ENCODE results near the gene IPO13.

IPO13 gene

DNA sequence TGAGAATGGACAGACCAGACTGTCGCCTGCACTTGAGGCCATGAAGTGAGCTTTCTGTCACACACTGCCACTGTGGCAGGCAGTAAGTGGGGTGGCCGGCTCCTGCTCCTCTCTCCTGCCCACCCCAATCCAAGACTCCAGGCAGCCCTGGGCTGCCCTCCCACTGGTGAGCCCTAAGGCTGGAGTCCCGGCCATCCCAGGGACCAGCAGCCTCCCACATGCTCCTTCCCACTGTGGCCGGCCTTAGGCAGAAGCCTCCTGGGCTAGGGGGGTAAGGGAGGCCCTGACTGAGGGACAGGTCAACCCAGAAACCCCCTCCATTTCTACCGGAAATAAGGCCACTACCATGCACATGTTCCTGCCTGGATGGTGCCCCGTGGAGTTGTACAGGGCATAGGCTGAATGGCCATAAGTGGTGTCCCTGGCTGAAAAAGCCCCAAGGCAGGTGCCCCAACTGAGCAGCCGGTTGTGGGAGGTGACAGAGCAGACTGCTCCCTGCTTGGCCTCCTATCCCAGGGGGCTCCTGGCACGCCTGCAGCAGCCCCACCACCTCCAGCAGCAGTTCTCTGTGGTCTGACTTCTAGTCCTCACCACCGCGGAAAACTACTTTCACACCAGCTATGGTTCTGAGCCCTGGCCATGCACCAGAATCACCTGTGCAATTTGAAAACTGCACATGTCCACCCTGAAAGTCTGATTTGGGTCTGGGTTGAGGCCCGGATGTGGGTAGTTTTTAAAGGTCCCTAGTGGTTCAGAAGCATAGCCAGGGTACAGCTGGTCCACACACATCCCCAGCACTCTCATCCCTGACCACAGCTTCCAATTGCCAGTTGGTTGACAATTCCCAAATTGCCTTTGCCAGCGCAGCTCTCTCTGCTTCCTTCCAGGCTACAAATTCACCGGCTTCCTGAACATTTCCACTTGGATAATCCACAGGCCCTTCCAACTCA, 14.8 kb upstream of the IPO13 start:
- DNase-seq: no peak

DNA sequence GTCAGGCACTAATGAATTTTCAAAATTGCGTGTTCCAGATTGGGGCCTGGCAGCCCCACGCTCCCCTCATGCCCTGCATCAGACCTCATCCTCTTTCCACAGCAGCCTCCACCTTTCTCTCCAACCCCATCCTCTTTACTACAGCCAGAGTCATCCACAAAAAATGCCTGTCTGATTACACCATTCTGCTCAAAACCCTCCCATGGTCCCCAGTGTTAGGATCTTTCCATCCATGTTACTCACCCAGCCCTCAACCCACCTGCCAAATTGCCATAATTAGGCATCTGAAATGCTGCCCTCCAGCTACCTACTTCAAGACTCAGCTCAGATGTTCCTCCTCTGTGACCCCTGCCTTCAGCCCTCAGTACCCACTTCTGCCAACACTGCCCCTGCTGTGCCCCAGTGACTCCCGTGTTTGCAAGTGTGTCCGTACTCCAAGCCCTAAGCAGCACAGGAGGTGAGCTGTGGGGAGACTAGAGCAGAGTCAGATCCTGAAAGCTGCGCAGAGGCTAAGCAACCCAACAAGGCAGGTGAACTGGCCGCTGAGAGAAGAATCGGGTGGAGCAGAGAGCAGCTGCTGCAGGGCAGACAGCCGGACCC, 13.9 kb upstream of the IPO13 start:
- no peak for DNase-seq

DNA sequence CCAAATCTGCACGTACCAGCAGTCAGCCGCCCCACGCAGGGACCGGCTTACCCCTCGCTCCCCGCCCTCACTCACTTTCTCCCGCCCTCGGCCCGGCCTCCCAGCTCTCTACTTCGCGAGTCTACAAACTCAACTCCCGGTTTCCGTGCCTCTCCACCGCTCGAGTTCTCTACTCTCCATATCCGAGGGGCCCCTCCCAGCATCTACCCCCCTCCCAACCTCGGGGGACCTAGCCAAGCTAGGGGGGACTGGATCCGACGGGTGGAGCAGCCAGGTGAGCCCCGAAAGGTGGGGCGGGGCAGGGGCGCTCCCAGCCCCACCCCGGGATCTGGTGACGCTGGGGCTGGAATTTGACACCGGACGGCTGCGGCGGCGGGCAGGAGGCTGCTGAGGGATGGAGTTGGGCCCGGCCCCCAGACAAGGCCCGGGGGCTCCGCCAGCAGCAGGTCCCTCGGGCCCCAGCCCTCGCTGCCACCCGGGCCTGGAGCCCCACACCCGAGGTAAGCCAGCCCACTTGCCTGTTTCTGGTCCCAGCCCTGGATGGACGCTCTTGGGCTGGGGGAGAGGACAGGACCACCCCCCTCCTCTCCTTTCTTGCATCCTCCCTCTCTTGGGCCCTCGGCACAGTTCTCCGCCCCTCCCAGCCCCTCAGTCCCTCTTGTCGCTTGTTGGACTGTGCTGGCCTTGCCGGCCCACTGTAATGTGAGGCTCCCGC, 13.2 kb upstream of the IPO13 start, which contains the start of gene ARTN:
TSS of gene ARTN (plus strand) at position 416 of the 715 bp plus-strand sequence. CDS start 1,856 bp downstream, outside the sequence.
- DNase-seq: peak; percentile 54

DNA sequence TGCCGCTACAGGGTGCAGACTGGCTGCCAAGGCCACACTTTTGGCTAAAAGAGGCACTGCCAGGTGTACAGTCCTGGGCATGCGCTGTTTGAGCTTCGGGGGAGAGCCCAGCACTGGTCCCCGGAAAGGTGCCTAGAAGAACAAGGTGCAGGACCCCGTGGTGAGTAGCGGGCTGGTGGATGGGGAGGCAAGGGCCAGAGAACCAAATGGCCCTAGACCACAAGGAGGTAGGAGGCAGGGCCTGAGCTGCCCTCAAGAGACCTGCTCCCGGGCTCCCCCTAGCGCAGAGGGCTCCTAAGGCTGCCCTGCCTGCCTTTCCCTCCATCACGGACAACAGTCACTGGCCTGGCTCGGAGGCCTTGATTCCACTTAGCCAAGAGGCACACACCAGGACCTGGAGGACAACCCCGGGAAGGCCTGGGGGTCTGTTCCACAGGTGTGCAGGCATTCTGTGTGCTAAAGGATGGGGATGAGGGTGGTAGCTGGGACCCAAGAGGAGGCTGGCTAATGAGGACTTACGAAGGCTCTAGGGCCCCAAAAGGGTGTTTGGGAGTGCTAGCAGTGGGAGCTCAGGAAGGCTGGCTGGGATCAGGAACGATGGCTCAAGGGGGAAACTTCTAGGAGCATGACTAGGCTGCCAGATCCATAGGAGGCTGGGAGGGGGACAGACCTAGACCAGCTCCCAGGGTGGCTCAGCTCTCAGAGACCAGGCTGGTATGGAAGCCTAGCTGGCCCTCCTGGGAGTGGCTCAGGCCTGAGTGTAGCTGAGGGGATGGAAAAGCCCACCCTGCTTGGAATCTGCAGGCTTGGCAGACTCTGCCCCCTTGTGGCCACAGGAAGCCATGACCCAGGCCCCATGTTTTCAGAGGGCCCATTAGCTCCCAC, 12.4 kb upstream of the IPO13 start:
- peak; percentile 88 for DNase-seq

DNA sequence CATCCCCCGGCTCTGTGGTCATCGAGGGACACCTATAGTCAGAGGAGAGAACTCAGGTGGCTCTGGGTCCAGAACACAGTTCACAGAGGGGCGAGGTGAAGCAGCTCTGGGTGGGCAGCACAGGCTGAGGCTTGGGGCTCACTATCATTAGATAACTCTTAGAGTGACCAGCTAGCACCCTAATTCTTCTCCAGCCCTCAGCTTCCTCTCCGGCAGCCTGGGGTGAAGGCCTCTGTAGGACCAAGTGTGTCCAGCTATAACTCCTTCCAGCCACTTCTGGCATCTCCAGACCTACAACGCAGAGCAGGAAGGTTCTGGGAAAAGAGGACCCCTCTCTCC, 11.8 kb upstream of the IPO13 start:
- DNase-seq: no peak

DNA sequence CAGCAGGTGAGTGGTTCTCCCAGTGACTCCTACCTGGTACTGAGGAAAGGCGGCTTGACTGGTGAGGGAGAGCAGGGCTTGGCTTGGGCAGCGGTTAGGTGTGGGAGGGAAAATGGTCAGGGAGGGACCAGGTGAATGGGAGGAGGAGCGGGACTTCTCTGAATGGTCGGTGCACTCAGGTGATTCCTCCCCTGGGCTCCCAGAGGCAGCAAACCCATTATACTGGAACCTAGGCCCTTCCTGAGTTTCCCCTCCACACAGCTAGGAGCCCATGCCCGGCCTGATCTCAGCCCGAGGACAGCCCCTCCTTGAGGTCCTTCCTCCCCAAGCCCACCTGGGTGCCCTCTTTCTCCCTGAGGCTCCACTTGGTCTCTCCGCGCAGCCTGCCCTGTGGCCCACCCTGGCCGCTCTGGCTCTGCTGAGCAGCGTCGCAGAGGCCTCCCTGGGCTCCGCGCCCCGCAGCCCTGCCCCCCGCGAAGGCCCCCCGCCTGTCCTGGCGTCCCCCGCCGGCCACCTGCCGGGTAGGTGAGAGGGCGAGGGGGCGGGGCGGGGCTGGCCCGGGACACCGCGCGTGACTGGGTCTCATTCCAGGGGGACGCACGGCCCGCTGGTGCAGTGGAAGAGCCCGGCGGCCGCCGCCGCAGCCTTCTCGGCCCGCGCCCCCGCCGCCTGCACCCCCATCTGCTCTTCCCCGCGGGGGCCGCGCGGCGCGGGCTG, 10.9 kb upstream of the IPO13 start:
- DNase-seq: no peak

DNA sequence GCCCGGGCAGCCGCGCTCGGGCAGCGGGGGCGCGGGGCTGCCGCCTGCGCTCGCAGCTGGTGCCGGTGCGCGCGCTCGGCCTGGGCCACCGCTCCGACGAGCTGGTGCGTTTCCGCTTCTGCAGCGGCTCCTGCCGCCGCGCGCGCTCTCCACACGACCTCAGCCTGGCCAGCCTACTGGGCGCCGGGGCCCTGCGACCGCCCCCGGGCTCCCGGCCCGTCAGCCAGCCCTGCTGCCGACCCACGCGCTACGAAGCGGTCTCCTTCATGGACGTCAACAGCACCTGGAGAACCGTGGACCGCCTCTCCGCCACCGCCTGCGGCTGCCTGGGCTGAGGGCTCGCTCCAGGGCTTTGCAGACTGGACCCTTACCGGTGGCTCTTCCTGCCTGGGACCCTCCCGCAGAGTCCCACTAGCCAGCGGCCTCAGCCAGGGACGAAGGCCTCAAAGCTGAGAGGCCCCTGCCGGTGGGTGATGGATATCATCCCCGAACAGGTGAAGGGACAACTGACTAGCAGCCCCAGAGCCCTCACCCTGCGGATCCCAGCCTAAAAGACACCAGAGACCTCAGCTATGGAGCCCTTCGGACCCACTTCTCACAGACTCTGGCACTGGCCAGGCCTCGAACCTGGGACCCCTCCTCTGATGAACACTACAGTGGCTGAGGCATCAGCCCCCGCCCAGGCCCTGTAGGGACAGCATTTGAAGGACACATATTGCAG, 10.2 kb upstream of the IPO13 start:
- peak; percentile 77 for DNase-seq

DNA sequence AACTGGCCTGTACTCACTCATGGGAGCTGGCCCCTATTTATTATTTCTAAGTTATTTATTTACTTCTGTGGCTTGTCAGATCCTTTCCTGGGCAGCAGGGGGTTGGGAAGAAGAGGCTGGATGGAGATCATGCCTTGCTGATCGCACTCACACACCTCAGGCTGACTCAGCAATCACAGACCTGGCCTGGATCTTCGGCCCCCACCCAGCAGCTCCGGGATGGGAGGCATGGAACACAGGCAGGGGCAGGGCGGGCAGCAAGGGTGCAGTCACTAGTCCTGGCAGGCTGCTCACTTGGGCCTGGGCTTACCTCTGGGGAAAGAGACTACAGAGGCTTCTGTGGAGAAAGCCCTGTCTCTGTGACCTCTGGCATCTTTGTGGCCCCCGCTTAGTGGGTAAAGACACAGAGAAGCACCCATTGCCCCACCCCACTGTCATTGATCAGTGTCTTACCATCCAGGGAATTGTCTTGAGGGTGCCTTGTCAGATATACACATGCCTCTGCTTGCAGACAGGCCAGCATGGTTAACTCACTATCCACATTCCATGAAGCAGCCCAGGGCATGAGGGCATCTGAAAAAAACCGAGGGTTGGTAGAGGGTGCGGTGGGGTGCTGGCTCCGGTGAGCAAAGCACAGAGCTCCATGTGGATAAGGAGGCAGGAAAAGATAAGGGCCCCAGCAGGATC, 9.4 kb upstream of the IPO13 start:
- DNase-seq: no peak

DNA sequence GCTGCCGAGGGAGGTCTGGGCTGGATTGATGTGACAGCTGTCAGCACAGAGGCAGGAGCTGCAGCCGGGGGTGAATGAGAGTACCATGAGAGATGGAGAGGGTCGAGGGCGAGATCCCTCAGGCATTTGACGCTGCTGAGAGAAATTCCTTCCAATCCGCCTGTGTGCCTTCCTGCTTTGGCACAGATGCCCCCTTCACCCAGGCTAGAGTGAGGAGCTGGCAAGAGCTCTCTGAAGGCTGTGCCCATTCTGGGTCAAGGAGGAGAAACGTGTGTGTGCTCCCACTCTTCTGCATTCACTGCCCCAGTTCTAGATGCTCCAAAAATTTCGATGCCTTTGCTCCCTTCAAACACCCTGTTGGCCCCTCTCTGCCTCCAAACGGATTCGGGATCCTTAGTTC, 8.4 kb upstream of the IPO13 start:
- DNase-seq: no peak

DNA sequence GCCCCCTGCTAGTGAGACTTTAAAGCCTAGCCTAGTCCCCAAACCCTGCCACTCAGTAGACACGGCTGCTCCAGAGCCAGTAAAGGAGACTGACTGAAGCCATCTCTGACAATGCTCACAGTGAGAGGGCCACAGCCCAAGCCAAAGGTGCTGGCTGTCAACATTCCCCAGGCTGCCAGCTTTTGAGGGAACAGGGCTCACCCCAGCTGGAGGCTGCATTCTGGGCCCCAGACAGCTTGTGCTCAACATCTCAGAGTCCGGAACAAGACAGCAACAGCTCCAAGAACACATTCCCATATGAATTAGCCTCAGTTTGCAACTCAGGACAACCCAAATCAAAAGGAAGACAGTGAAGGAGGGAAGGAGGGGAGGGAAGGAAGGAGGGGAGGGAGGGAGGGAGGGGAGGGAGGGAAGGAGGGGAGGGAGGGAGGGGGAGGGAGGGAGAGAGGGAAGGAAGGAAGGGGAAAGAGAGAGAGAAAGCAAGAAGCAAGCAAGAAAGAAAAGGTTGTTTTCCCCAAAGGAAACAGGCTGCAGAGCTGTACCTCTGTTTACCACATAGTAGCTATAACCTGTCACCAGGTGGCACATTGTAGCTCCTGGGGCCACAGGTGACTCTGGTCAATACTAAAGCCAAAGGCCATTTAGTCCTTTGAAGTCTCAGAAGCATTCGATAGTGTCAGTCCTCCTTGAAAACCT, 7.7 kb upstream of the IPO13 start:
- no peak for DNase-seq

DNA sequence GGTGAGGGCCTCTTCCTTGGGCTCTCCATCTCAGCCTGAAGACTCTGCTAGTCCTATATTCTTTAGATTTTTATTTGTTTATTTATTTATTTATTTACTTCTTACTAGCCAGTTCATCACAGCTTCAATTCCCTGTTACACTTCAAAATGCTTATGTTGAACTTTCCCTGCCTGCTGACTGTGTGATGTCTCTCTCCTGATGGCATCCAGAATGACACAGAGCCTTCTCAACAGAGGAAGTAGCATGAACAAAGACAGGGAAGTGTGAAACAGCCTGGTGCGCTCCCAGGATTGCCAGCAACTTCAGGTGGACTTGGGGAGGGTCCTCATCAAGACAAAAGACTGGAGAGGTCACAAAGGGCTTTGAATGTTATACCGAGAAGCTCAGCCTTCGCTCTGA, 4.3 kb upstream of the IPO13 start:
- DNase-seq: no peak

DNA sequence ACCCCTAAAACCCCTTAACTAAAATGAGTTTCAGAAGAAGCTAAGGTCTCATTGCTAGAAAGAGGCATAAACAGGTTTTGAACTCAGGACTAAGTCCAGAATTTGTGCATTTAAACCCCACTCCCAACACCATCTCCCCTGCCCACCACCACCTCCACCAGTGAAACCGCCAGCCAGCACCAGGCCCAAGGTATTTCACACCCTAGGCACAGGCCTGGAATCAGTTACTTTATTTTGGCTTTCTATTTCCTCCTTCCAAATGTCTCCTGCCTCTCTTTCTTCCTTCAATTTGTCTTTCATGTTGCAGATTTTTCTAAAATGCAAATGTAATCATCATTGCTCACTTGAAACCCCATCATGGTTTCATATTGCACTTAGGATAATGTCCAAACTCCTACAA, 1.9 kb upstream of the IPO13 start:
- DNase-seq: no peak

DNA sequence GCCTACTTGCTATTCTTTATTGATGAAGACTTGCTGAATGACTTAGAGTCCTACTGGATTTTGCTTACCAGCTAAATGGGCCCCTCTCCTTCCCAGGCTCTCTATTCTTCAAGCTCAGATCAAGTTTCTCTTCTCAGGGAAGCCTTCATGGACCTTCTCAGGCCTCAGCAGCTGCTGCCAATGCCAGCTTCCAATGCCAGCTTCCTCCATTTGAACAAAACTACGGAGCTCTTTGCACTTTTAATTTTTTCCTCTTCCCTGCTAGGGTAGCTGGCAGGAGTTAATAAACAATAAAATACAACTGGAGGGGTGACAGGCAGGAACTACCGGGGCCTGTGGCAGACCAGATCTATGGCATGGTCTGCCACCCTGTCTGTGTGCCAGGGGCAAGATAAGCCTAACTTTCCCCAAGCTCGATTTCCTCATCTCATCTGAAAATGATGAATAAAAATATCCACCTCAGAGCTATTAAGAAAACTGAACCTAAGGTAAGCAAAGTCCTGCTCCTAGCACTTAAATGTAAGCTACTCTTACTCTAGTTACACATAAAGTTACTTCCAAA, 995 bp upstream of the IPO13 start:
- DNase-seq: peak; percentile 74

DNA sequence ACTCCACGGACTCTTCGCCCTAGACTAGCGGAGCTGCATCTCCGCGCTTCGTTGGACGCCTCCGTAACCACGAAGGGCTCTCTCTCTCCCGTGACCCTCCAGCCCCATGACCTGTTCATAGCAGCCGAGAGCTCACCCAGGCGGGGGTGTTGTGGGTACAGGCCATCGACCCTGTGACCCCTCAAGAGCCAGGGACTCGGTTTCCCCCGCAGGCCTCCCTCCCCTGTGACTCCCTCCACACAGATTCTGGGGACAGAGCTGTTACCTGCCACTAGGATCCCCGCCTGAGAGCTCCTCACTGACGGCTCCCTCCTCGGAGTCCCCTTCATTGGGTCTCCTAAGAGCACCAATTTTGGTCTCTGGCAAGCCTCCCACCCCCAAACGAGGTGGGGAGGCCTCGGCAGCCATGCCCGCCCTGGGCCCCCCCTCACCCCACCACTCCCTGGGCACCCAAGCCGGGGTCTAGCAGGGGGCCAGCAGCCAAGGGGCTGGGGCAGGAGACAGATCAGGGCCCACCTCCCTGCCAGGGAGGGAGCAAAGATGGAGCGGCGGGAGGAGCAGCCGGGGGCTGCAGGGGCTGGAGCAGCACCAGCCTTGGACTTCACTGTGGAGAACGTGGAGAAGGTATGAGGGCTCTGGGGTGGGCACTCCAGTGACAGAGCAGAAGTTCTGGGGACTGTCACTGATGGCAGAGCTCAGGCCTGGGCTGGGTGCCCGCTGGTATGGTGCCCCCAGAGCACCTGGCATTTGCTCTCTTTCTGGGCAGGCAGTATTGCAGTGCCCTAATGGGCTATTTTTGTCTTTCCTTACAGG, 517 bp downstream of the IPO13 start:
- no peak for DNase-seq

DNA sequence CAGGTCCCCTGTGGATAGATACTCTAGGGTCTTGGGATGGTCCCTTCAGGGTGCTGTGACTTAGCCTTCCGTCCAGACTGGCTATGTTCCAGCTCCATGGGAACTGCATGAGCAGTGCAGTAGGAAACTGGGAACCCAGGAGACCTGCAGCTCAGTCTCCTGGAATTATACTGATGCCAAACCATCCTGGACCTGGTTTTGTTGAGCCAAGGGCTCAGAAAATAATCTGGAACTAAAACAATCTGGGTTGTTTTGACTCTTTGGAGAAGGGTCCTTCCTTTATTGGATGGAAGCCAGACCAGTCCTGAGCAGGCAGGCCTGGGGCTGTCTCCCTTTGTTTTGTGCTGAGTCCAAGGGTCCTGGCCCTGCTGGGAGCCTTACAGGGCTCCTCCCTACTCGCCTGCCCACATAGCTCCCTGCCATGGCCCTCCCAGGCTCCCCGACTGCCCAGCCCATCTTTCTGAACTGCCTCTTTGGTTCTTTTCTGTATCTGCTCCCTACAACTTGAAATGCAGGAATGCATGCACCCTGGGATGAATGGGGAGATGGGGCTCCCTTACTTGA, 1.2 kb downstream of the IPO13 start:
- DNase-seq: no peak

DNA sequence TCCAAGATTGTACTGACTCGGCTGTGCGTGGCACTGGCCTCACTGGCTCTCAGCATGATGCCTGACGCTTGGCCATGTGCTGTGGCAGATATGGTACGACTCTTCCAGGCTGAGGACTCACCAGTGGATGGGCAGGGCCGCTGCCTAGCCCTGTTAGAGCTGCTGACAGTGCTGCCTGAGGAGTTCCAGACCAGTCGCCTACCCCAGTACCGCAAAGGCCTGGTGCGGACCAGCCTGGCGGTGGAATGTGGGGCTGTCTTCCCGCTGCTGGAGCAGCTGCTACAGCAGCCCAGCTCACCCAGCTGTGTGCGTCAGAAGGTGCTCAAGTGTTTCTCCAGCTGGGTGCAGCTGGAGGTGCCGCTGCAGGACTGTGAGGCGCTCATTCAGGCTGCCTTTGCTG, 2.9 kb downstream of the IPO13 start:
- no peak for DNase-seq

DNA sequence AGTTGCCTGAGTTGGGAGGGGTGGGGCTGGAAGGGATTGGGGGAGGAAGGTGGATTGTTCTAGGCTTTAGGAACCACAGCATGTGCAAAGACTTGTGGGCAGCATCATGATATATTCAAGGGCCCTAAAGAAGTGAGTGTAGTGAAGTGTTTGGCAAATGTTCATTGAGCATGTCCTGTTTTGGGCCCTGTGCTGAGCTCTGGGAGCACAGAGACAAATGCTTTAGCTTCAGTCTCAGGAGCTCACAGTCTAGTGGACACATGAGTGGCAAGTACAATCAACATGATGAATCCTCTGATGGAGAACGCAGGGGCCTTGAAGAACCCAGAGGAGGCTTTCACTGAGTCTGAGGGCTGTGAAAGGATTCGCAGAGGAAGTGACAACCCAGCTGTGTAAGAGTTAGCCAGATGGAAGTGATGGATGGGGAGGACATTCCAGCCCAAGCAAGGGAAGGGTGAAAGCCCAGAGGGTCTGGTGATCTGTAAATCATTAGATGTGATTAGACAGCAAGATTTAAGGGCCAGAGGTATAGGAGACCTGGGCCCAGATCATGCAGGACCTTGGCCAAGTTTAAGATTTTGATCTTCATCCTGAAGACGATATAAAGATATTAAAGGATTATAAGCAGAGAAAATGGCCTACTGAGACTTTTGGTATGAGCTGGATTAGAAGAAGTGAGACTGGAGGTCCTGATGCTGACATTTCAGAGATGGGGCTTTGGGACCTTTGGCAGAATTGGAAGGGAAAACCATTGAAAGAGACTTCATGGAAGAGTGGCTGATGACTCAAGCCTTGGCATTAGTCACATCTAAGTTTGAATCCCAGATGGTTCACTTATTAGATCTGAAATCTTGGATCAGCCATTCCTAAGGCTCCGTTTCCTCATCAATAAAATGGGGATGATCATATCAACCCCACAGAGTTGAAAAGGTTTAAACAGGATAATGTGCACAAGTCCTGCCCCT, 4.6 kb downstream of the IPO13 start:
- DNase-seq: no peak
